CD4-positive, alpha-beta T cell (primary cell): ENCODE results near the gene ELMO1. TPM values are rescaled to one million over a fixed set of nuclear protein-coding genes. Genes with fewer than 3 reads are reported as not detected.

Experiments
- ATAC-seq: fragments of 200-7000 bp; cut with Tn5 transposase; one replicate; pipeline ENCODE4 v1.10.0; 2022; ENCODE audit warnings: mild to moderate bottlenecking; ENCODE audit not compliant: poor library complexity
- CTCF ChIA-PET: fragments of 350-600 bp; sonication (Branson Sonifier 250); formaldehyde crosslinking; loops from one replicate; lab custom pipeline; 2021; ENCODE audit warnings: antibody characterized with exemption, inconsistent platforms; lab: Charles Lee
- POLR2A ChIA-PET: fragments of 350-600 bp; sonication (Branson Sonifier 250); formaldehyde crosslinking; loops from one replicate; lab custom pipeline; 2021; ENCODE audit warnings: antibody characterized with exemption, inconsistent platforms; lab: Charles Lee
- DNase-seq, 14 experiments: peaks; one replicate each; pipeline ENCODE4 v3.0.0-alpha.2; 2013 to 2020; ENCODE audit warnings: mixed read lengths in 2 of 14
- H3K27ac ChIP-seq, 2 donors: one replicate each; pipeline versions ENCODE4 v1.5.1 to v1.7.0; 2013; ENCODE audit warnings: low read length in 2 of 2, low read depth in 1 of 2, mild to moderate bottlenecking in 1 of 2
- H3K27me3 ChIP-seq, 2 experiments: 1 replicate in 1 of 2; 2 replicates in 1 of 2; pipeline versions ENCODE4 v1.6.1 to v1.7.0; 2013; ENCODE audit warnings: low read length in 2 of 2, control low read depth in 1 of 2, mild to moderate bottlenecking in 1 of 2, moderate library complexity in 1 of 2; ENCODE audit not compliant: insufficient read depth in 2 of 2, control insufficient read depth in 1 of 2
- H3K36me3 ChIP-seq: one replicate; pipeline ENCODE4 v1.6.1; 2013; ENCODE audit warnings: low read length, control low read depth; ENCODE audit not compliant: insufficient read depth
- H3K4me1 ChIP-seq: one replicate; pipeline ENCODE4 v1.6.1; 2013; ENCODE audit warnings: low read length, control low read depth; ENCODE audit not compliant: insufficient read depth
- H3K4me3 ChIP-seq: one replicate; pipeline ENCODE4 v1.5.1; 2013; ENCODE audit warnings: mild to moderate bottlenecking, low read length, moderate library complexity
- H3K9me3 ChIP-seq, 2 experiments: 1 replicate in 1 of 2; 2 replicates in 1 of 2; pipeline versions ENCODE4 v1.6.1 to v1.7.0; 2013; ENCODE audit warnings: low read length in 2 of 2, mild to moderate bottlenecking in 2 of 2, control low read depth in 1 of 2, moderate library complexity in 1 of 2; ENCODE audit not compliant: control insufficient read depth in 1 of 2, insufficient read depth in 1 of 2
- H3K27ac Mint-ChIP-seq: one replicate; pipeline ENCODE4 v1.8.0; 2020; ENCODE audit warnings: mixed read lengths
- H3K27me3 Mint-ChIP-seq: one replicate; pipeline ENCODE4 v1.8.0; 2021; ENCODE audit warnings: mixed read lengths
- H3K36me3 Mint-ChIP-seq: one replicate; pipeline ENCODE4 v1.8.0; 2021; ENCODE audit warnings: low read depth, mixed read lengths
- H3K4me1 Mint-ChIP-seq: one replicate; pipeline ENCODE4 v1.8.0; 2021; ENCODE audit warnings: low read depth, mixed read lengths
- H3K4me3 Mint-ChIP-seq: one replicate; pipeline ENCODE4 v1.8.0; 2020; ENCODE audit warnings: mild to moderate bottlenecking, mixed read lengths
- H3K9me3 Mint-ChIP-seq: one replicate; pipeline ENCODE4 v1.8.0; 2020; ENCODE audit warnings: mixed read lengths
- intact Hi-C, 2 experiments: fragments of 100-400 bp; cut with DNase I in 1 of 2; cut with micrococcal nuclease in 1 of 2; formaldehyde crosslinking; loops; one replicate each; pipeline versions ENCODE4 v1.15.1 to v1.9.0; 2023 to 2025; cut with DNase I, micrococcal nuclease
- total RNA-seq, 174 experiments: library from RNA in 2 of 174; stranded (reverse) in 2 of 174; gene quantifications; one replicate each; pipeline ENCODE4 v1.2.3 and lab custom pipeline; 2021 to 2026
- TF ChIP-seq, protein P1 (sequence below): fragments of 200-600 bp; IDR thresholded peaks from one replicate; pipeline ENCODE4 v1.8.0; 2022; ENCODE audit warnings: antibody characterized with exemption, mild to moderate bottlenecking

The ELMO1 gene
- total RNA-seq, 2 experiments from 2014 or later = 117 to 120 TPM

- H3K36me3 ChIP-seq = peaks cover 45% of the 10 kb centered on the region
- TF ChIP-seq, protein P1, sequence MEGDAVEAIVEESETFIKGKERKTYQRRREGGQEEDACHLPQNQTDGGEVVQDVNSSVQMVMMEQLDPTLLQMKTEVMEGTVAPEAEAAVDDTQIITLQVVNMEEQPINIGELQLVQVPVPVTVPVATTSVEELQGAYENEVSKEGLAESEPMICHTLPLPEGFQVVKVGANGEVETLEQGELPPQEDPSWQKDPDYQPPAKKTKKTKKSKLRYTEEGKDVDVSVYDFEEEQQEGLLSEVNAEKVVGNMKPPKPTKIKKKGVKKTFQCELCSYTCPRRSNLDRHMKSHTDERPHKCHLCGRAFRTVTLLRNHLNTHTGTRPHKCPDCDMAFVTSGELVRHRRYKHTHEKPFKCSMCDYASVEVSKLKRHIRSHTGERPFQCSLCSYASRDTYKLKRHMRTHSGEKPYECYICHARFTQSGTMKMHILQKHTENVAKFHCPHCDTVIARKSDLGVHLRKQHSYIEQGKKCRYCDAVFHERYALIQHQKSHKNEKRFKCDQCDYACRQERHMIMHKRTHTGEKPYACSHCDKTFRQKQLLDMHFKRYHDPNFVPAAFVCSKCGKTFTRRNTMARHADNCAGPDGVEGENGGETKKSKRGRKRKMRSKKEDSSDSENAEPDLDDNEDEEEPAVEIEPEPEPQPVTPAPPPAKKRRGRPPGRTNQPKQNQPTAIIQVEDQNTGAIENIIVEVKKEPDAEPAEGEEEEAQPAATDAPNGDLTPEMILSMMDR = no peak
- Mint-ChIP-seq H3K36me3 (peaks cover 84% of the 10 kb centered on the region), H3K4me3 (no peak overlapping the region), H3K4me1 (no peaks in the 10 kb centered on the region), H3K27ac (no peak overlapping the region), H3K9me3 (no peaks in the 10 kb centered on the region), H3K27me3 (no peaks in the 10 kb centered on the region)
- no peaks in the 10 kb centered on the region for H3K9me3 ChIP-seq
- intact Hi-C loops = no loop called here
- CTCF ChIA-PET = interaction anchor here (1.2 kb wide), 1 partner anchor 338 kb away, joined by 3 read pairs; no protein-coding TSS in a partner anchor
- H3K27me3 ChIP-seq = no peaks in the 10 kb centered on the region
- H3K27ac ChIP-seq = no peak overlapping the region
- DNase-seq (no peak), ATAC-seq (no peak)
- H3K4me1 ChIP-seq = no peaks in the 10 kb centered on the region
- no peak overlapping the region for H3K4me3 ChIP-seq
- POLR2A ChIA-PET = interaction anchor here (0.7 kb wide), 1 partner anchor 137 kb away, joined by 3 read pairs; no protein-coding TSS in a partner anchor
Observed at GRCh38 chr7:37009125-37009675, 439.5 kb downstream of the ELMO1 start.

GRCh38 chr7:37007691-37008090, 441.0 kb downstream of the ELMO1 start:
- Histone ChIP-seq H3K9me3 (no peaks in the 10 kb centered on the region), H3K4me1 (no peaks in the 10 kb centered on the region), H3K4me3 (no peak overlapping the region), H3K27ac (no peak overlapping the region), H3K36me3 (peaks cover 33% of the 10 kb centered on the region), H3K27me3 (no peaks in the 10 kb centered on the region)
- Mint-ChIP-seq H3K9me3 (no peaks in the 10 kb centered on the region), H3K4me3 (no peak overlapping the region), H3K36me3 (peaks cover 84% of the 10 kb centered on the region), H3K4me1 (no peaks in the 10 kb centered on the region), H3K27me3 (no peaks in the 10 kb centered on the region), H3K27ac (peak overlapping the region; percentile 12)
- POLR2A ChIA-PET = interaction anchor here (0.6 kb wide), 1 partner anchor 33 kb away, joined by 3 read pairs; no protein-coding TSS in a partner anchor
- CTCF ChIA-PET = interaction anchor here (0.8 to 1.2 kb wide), 3 partner anchors 174 to 520 kb away, joined by 3 read pairs; no protein-coding TSS in a partner anchor
- intact Hi-C loops = no loop called here
- DNase-seq = no peak
- TF ChIP-seq, protein P1 = no peak
- no peak for ATAC-seq

GRCh38 chr7:37007268-37007667, 441.4 kb downstream of the ELMO1 start:
- H3K9me3 Mint-ChIP-seq = no peaks in the 10 kb centered on the region
- Histone ChIP-seq H3K27ac (no peak overlapping the region), H3K4me1 (no peaks in the 10 kb centered on the region), H3K27me3 (no peaks in the 10 kb centered on the region), H3K9me3 (no peaks in the 10 kb centered on the region), H3K36me3 (peaks cover 28% of the 10 kb centered on the region), H3K4me3 (no peak overlapping the region)
- TF ChIP-seq, protein P1 = no peak
- CTCF ChIA-PET = interaction anchor here (0.8 to 1.1 kb wide), 2 partner anchors 175 to 520 kb away, joined by 3 read pairs; no protein-coding TSS in a partner anchor
- no peaks in the 10 kb centered on the region for H3K27me3 Mint-ChIP-seq
- no peak overlapping the region for H3K4me3 Mint-ChIP-seq
- DNase-seq (no peak), ATAC-seq (no peak)
- H3K36me3 Mint-ChIP-seq = peaks cover 84% of the 10 kb centered on the region
- POLR2A ChIA-PET = no interaction called here
- no peaks in the 10 kb centered on the region for H3K4me1 Mint-ChIP-seq
- intact Hi-C loops = no loop called here
- H3K27ac Mint-ChIP-seq = no peak overlapping the region
